ENCODE measurements around the gene ACVRL1. TPM values are rescaled to one million over a fixed set of nuclear protein-coding genes. Genes with fewer than 3 reads are reported as not detected.
A peak's percentile ranks its signal among the peaks of the same experiment; 100 is the strongest.

The ACVRL1 gene
- total and polyA plus RNA-seq, 9 of the 15 experiments (the other 6 are each of a cell fraction or from before 2014, with no cell fraction given): 0.07 to 1.4 (median 0.30) TPM

- WGBS (ENCODE audit: insufficient coverage, low coverage, missing lambda C conversion rate): 39% methylated on average over 13 of the region's 15 CpGs
- H3K4me2 ChIP-seq (ENCODE audit: insufficient read depth, low read length): peak overlapping the region; percentile 39; the same call in 1 of the 2 replicates
- ATAC-seq: no peak
- TF ChIP-seq CCAR2 (IDR thresholded peaks at IDR 0.05; ENCODE audit: low read depth, low read length): no peak
- TF ChIP-seq ZNF197 (CRISPR knock-in tag; IDR thresholded peaks at IDR 0.05; ENCODE audit: low read depth): no peak
- no peak for TF ChIP-seq ZFP1 (CRISPR knock-in tag; IDR thresholded peaks at IDR 0.05)
- no peak for TF ChIP-seq NONO (IDR thresholded peaks at IDR 0.05; ENCODE audit: low read depth in 2 of 2, low read length in 1 of 2)
- TF ChIP-seq ZBTB40 (IDR thresholded peaks at IDR 0.05): no peak
- TF ChIP-seq ZBTB40 (CRISPR knock-in tag; IDR thresholded peaks at IDR 0.05): no peak
- no peak for TF ChIP-seq TRIM25 (IDR thresholded peaks at IDR 0.05; ENCODE audit: borderline replicate concordance)
Measured at GRCh38 chr12:51888316-51889215, 18.7 kb upstream of the ACVRL1 start.

More at GRCh38 chr12:51888316-51889215, 18.7 kb upstream of the ACVRL1 start:
- peak overlapping the region; percentile 17; the same call in 1 of the 2 replicates for H3K4me3 ChIP-seq
- H3K27me3 ChIP-seq (ENCODE audit: control insufficient read depth in 2 of 2, insufficient read depth in 2 of 2, low read length in 2 of 2): no peaks in the 10 kb centered on the region
- H3K79me2 ChIP-seq (ENCODE audit: control insufficient read depth, insufficient read depth, low read length): no peaks in the 10 kb centered on the region
- peak overlapping the region; percentile 8; the same call in 1 of the 2 replicates for H2AFZ ChIP-seq (ENCODE audit: low read depth, low read length)
- FAIRE-seq (no peak), DNase-seq (ENCODE audit: extremely low read depth in 1 of 4, low spot score in 3 of 4) (no peak)
- intact Hi-C loops (cut with micrococcal nuclease) (no loop called here), in situ Hi-C loops (cut with MboI) (no loop called here)
- H3K9me1 ChIP-seq (ENCODE audit: control insufficient read depth, insufficient read depth, low read length): no peaks in the 10 kb centered on the region
- CTCF ChIA-PET (ENCODE audit: low intra/inter-chr PET ratio): interaction anchor here (0.6 to 0.7 kb wide), 2 partner anchors 14 to 79 kb away, joined by 3 read pairs; no protein-coding TSS in a partner anchor
- H3K27ac ChIP-seq (ENCODE audit: extremely low read depth, low read depth, low read length): no peak overlapping the region
- H3K9ac ChIP-seq (ENCODE audit: insufficient read depth in 1 of 2, low read depth in 2 of 2, low read length in 2 of 2): peak overlapping the region in 1 of 2 experiments; percentile 68; a peak in 1 of 4 replicates
- H4K20me1 ChIP-seq (replicated peaks; ENCODE audit: control insufficient read depth, insufficient read depth, low read length): no peaks in the 10 kb centered on the region
- H3K36me3 ChIP-seq (ENCODE audit: control insufficient read depth, insufficient read depth, low read length): no peaks in the 10 kb centered on the region
- POLR2A ChIA-PET: interaction anchor here (0.6 to 0.9 kb wide), 4 partner anchors 9 to 361 kb away, joined by 3 to 5 read pairs (median 4); no protein-coding TSS in a partner anchor
- no TSS peak for BruUV-seq (replicated peaks)
- H3K9me3 ChIP-seq (replicated peaks; ENCODE audit: control insufficient read depth, insufficient read depth, low read depth, low read length): 0 out of 2 replicates have a peak, but pooled peaks cover 2% of the 10 kb centered on the region
- H3K4me1 ChIP-seq (replicated peaks in 1 of 2; ENCODE audit: control insufficient read depth in 2 of 2, insufficient read depth in 2 of 2, low read length in 2 of 2): peaks cover 28 to 31% of the 10 kb centered on the region in 2 experiments
